Right atrium auricular region (tissue), 2 donors: ENCODE results near the gene LAMA2. TPM values are rescaled to one million over a fixed set of nuclear protein-coding genes. Genes with fewer than 3 reads are reported as not detected.

ENCODE experiments used
- DNase-seq: peaks from one replicate; pipeline ENCODE4 v3.0.0-alpha.2; 2019; ENCODE audit warnings: low spot score
- H3K27ac ChIP-seq, 2 donors: fragments of 200-600 bp; sonication (generic); 1 replicate in 1 of 2; 2 replicates in 1 of 2; pipeline ENCODE4 v1.5.1; 2016 to 2019
- H3K27me3 ChIP-seq, 2 donors: fragments of 200-600 bp; sonication (generic); one replicate each; pipeline versions ENCODE4 v1.5.1 to v1.6.0; 2017 to 2019
- H3K36me3 ChIP-seq: fragments of 200-600 bp; sonication (generic); one replicate; pipeline ENCODE4 v1.5.1; 2016
- H3K4me1 ChIP-seq, 2 donors: fragments of 200-600 bp; sonication (generic); one replicate each; pipeline versions ENCODE4 v1.5.1 to v1.6.0; 2017 to 2019
- H3K4me3 ChIP-seq, 2 donors: fragments of 200-600 bp; sonication (generic); 1 replicate in 1 of 2; 2 replicates in 1 of 2; pipeline ENCODE4 v1.5.1; 2017 to 2019; ENCODE audit warnings: mild to moderate bottlenecking in 1 of 2, moderate library complexity in 1 of 2
- H3K9me3 ChIP-seq, 2 donors: fragments of 200-600 bp; sonication (generic); one replicate each; pipeline ENCODE4 v1.5.1; 2019
- total RNA-seq, 2 donors: library from RNA; depleted of rRNA; stranded (reverse); fragments of >200 nt; gene quantifications; one replicate each; pipeline ENCODE4 v1.1.0, GENCODE V29; 2016
- TF ChIP-seq, protein P1 (sequence below), 2 donors: fragments of 200-600 bp; sonication (generic); IDR thresholded peaks; one replicate each; pipeline ENCODE4 v1.5.1; 2019; ENCODE audit warnings: antibody characterized with exemption in 2 of 2

LAMA2 gene
- total RNA-seq, 2 donors from 2014 or later: 150 to 166 TPM

GRCh38 chr6:129353067-129353466 is 470.1 kb downstream of the LAMA2 start:
- H3K27me3 ChIP-seq: no peaks in the 10 kb centered on the region
- peaks cover 0 to 26% of the 10 kb centered on the region in 2 donors for H3K4me1 ChIP-seq
- peak overlapping the region; percentile 37 to 67 for H3K27ac ChIP-seq
- no peak for DNase-seq
- peaks cover 23% of the 10 kb centered on the region for H3K36me3 ChIP-seq
- no peak overlapping the region for H3K4me3 ChIP-seq
- TF ChIP-seq, protein P1, sequence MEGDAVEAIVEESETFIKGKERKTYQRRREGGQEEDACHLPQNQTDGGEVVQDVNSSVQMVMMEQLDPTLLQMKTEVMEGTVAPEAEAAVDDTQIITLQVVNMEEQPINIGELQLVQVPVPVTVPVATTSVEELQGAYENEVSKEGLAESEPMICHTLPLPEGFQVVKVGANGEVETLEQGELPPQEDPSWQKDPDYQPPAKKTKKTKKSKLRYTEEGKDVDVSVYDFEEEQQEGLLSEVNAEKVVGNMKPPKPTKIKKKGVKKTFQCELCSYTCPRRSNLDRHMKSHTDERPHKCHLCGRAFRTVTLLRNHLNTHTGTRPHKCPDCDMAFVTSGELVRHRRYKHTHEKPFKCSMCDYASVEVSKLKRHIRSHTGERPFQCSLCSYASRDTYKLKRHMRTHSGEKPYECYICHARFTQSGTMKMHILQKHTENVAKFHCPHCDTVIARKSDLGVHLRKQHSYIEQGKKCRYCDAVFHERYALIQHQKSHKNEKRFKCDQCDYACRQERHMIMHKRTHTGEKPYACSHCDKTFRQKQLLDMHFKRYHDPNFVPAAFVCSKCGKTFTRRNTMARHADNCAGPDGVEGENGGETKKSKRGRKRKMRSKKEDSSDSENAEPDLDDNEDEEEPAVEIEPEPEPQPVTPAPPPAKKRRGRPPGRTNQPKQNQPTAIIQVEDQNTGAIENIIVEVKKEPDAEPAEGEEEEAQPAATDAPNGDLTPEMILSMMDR (IDR thresholded peaks at IDR 0.05): no peak
- no peaks in the 10 kb centered on the region for H3K9me3 ChIP-seq

DNA sequence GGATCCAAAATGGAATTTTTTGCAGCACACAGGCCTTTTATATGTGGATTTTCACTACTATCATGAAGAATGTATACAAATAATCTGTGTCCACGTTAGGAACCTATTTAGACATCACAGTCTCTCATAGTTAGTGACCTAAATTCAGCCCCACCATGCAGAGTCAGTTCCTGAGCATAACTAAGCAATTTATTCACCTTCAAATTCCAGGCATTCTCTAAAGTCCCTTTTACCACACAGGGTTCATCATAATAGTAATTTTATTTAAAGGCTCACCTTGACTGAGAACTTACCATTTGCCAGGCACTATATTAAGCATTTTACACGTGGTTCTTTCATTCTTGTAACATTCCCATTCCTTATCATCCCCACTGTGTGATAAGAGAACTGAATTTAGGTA is 473.2 kb downstream of the LAMA2 start:
- Histone ChIP-seq H3K4me3 (no peak overlapping the region), H3K27ac (peak overlapping the region in 1 of 2 donors; percentile 20), H3K4me1 (peaks cover 0 to 25% of the 10 kb centered on the region in 2 donors), H3K36me3 (peaks cover 18% of the 10 kb centered on the region), H3K9me3 (no peaks in the 10 kb centered on the region), H3K27me3 (no peaks in the 10 kb centered on the region)
- no peak for DNase-seq
- TF ChIP-seq, protein P1 (IDR thresholded peaks at IDR 0.05): no peak

GRCh38 chr6:129359811-129360681 is 477.1 kb downstream of the LAMA2 start:
- no peak for DNase-seq
- no peaks in the 10 kb centered on the region for H3K27me3 ChIP-seq
- H3K4me3 ChIP-seq: no peak overlapping the region
- no peak overlapping the region for H3K27ac ChIP-seq
- TF ChIP-seq, protein P1 (IDR thresholded peaks at IDR 0.05): no peak
- H3K9me3 ChIP-seq: no peaks in the 10 kb centered on the region
- H3K4me1 ChIP-seq: peaks cover 0 to 10% of the 10 kb centered on the region in 2 donors
- H3K36me3 ChIP-seq: peaks cover 15% of the 10 kb centered on the region

- Histone ChIP-seq H3K27ac (no peak overlapping the region), H3K9me3 (no peaks in the 10 kb centered on the region), H3K27me3 (no peaks in the 10 kb centered on the region), H3K4me3 (no peak overlapping the region), H3K36me3 (peaks cover 11% of the 10 kb centered on the region), H3K4me1 (peaks cover 0 to 4% of the 10 kb centered on the region in 2 donors)
- no peak for DNase-seq
- TF ChIP-seq, protein P1 (IDR thresholded peaks at IDR 0.05): no peak
Observed at GRCh38 chr6:129360682-129360955, 477.7 kb downstream of the LAMA2 start.

DNA sequence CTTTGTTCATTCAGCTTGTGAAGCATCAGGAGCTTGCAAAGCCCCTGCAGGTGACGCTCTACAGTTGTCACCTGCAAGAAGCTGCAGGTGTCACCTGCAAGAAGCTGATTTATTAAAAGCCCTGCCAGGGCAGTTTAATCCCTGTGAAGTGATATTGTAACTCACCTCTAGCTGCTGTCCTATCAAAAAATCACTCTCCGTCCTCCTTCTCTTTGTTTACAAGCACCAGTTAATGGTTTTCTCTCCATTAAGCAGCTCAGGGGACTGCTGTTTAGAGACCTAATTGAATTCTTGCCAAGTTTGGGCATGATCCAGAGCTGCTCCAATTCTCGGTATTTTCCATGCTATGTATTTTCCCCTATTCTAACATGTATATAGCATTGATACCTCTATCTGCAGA is 481.1 kb downstream of the LAMA2 start:
- Histone ChIP-seq H3K27me3 (no peaks in the 10 kb centered on the region), H3K4me1 (peaks cover 0 to 6% of the 10 kb centered on the region in 2 donors), H3K9me3 (no peaks in the 10 kb centered on the region), H3K36me3 (peaks cover 34% of the 10 kb centered on the region), H3K27ac (no peak overlapping the region), H3K4me3 (no peak overlapping the region)
- DNase-seq: no peak
- TF ChIP-seq, protein P1 (IDR thresholded peaks at IDR 0.05): no peak
